Osteoblast (primary cell): Measurements from ENCODE around the gene SPDYC. TPM values are rescaled to one million over a fixed set of nuclear protein-coding genes. Genes with fewer than 3 reads are reported as not detected.
A peak's percentile ranks its signal among the peaks of the same experiment; 100 is the strongest.

Experiments
- DNase-seq: peaks from one replicate; pipeline ENCODE4 v3.0.0; 2011; ENCODE audit warnings: low spot score, mixed read lengths; ENCODE audit not compliant: insufficient read length; ENCODE audit errors: missing footprints
- H2AFZ ChIP-seq: 2 replicates; pipeline ENCODE4 v1.6.0; 2011; ENCODE audit warnings: mild to moderate bottlenecking, low read length
- H3K27ac ChIP-seq: 2 replicates; pipeline ENCODE4 v1.5.1; 2011; ENCODE audit warnings: mild to moderate bottlenecking, low read depth, low read length, moderate library complexity
- H3K27me3 ChIP-seq: 2 replicates; pipeline ENCODE4 v1.6.0; 2012; ENCODE audit warnings: mild to moderate bottlenecking, control low read depth, inconsistent platforms, low read length, moderate library complexity; ENCODE audit not compliant: insufficient read depth
- H3K36me3 ChIP-seq: 2 replicates; pipeline ENCODE4 v1.5.1; 2011; ENCODE audit warnings: mild to moderate bottlenecking, low read length, control low read depth, moderate library complexity; ENCODE audit not compliant: insufficient read depth
- H3K4me1 ChIP-seq: 2 replicates; pipeline ENCODE4 v1.5.1; 2011; ENCODE audit warnings: mild to moderate bottlenecking, low read length, control low read depth, moderate library complexity; ENCODE audit not compliant: insufficient read depth
- H3K4me2 ChIP-seq: 2 replicates; pipeline ENCODE4 v1.6.0; 2011; ENCODE audit warnings: mild to moderate bottlenecking, low read length; ENCODE audit not compliant: insufficient read depth
- H3K4me3 ChIP-seq: fragments of 200-600 bp; sonication (generic); 3 replicates; pipeline ENCODE4 v1.5.1; 2012; ENCODE audit warnings: mild to moderate bottlenecking, low read length, inconsistent platforms; ENCODE audit not compliant: insufficient read depth
- H3K79me2 ChIP-seq: 2 replicates; pipeline ENCODE4 v1.6.0; 2012; ENCODE audit warnings: mild to moderate bottlenecking, low read length, control low read depth, inconsistent platforms; ENCODE audit not compliant: insufficient read depth
- H3K9me3 ChIP-seq: 2 replicates; pipeline ENCODE4 v1.5.1; 2011; ENCODE audit warnings: low read depth, low read length, control low read depth
- H4K20me1 ChIP-seq: 2 replicates; pipeline ENCODE4 v1.6.0; 2012; ENCODE audit warnings: mild to moderate bottlenecking, low read length, control low read depth; ENCODE audit not compliant: insufficient read depth
- total RNA-seq: library from RNA; depleted of rRNA; stranded (reverse); fragments of >200 nt; gene quantifications from 2 replicates; pipeline ENCODE4 v1.2.3, GENCODE V29; 2012
- TF ChIP-seq, protein P1 (sequence below): IDR thresholded peaks from 2 replicates; pipeline ENCODE4 v1.5.1; 2011; ENCODE audit warnings: mild to moderate bottlenecking, low read depth, low read length, moderate library complexity; ENCODE audit errors: extremely low read depth

The SPDYC gene
- total RNA-seq, 1 donor: not detected

DNA sequence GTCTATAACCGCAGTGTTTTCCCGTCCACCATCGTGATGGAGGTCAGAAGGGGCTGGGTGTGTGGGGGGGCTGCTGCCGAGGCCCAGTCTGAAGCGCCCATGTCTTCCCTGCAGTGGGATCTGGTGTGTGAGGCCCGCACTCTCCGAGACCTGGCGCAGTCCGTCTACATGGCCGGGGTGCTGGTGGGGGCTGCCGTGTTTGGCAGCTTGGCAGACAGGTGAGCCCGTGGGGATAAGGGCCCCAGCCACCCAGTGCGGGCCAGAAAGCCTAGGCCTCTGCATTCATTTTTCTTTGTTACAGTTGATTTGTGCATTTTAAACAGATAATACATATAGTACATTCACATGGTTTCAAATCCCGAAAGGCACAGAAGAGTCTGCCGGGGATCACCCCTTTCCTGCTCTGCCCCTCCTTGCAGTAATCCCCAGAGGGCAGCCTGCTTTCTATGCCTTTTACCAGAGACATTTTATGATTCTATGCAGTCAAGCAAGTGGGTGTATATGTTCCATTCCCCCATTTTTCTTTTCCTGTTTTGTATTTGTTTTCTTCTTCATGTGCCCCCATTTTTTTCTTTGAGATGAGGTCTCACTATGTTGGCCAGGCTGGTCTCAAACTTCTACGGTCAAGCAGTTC, 44.3 kb downstream of the SPDYC start:
- no peaks in the 10 kb centered on the region for H3K79me2 ChIP-seq
- H3K4me2 ChIP-seq: no peak overlapping the region
- H3K27me3 ChIP-seq: no peaks in the 10 kb centered on the region
- H2AFZ ChIP-seq: no peak overlapping the region
- TF ChIP-seq, protein P1, sequence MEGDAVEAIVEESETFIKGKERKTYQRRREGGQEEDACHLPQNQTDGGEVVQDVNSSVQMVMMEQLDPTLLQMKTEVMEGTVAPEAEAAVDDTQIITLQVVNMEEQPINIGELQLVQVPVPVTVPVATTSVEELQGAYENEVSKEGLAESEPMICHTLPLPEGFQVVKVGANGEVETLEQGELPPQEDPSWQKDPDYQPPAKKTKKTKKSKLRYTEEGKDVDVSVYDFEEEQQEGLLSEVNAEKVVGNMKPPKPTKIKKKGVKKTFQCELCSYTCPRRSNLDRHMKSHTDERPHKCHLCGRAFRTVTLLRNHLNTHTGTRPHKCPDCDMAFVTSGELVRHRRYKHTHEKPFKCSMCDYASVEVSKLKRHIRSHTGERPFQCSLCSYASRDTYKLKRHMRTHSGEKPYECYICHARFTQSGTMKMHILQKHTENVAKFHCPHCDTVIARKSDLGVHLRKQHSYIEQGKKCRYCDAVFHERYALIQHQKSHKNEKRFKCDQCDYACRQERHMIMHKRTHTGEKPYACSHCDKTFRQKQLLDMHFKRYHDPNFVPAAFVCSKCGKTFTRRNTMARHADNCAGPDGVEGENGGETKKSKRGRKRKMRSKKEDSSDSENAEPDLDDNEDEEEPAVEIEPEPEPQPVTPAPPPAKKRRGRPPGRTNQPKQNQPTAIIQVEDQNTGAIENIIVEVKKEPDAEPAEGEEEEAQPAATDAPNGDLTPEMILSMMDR: no peak
- H4K20me1 ChIP-seq: no peaks in the 10 kb centered on the region
- H3K4me1 ChIP-seq: no peaks in the 10 kb centered on the region
- no peak overlapping the region for H3K27ac ChIP-seq
- H3K9me3 ChIP-seq: no peaks in the 10 kb centered on the region
- H3K4me3 ChIP-seq: no peak overlapping the region
- H3K36me3 ChIP-seq: peaks cover 14% of the 10 kb centered on the region
- peak; percentile 82 for DNase-seq

DNA sequence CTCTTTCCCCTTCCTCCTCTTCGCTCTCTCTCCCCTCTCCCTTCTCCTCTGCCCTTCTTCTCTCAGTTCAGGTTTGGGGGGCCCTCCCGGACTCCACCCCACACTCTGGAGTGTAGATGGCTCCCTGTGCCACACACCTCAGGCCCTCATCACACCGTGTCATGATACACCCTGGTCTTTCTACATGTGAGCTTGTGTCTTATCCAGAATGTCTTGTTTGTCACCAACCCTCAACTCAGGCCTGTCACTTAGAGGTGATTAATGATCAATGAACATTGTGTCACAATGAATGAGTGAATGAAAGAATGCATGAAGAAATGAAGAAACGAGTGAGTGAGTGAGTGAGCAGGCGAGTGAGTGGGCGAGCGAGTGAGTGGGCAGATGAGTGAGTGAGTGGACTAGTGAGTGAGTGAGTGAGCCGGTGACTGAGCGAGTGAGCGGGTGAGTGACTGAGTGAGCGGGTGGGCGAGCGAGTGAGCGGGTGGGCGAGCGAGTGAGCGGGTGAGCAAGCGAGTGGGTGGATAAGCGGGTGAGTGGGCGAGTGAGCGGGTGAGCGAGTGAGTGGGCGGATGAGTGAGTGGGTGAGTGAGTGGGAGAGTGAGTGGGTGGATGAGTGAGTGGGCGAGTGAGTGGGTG, 45.5 kb downstream of the SPDYC start:
- no peak overlapping the region for H3K4me3 ChIP-seq
- no peaks in the 10 kb centered on the region for H3K27me3 ChIP-seq
- H2AFZ ChIP-seq: no peak overlapping the region
- H3K4me1 ChIP-seq: no peaks in the 10 kb centered on the region
- no peaks in the 10 kb centered on the region for H3K9me3 ChIP-seq
- no peaks in the 10 kb centered on the region for H4K20me1 ChIP-seq
- TF ChIP-seq, protein P1: no peak
- no peak overlapping the region for H3K4me2 ChIP-seq
- peak; percentile 55 for DNase-seq
- H3K36me3 ChIP-seq: peaks cover 4% of the 10 kb centered on the region
- no peak overlapping the region for H3K27ac ChIP-seq
- no peaks in the 10 kb centered on the region for H3K79me2 ChIP-seq

DNA sequence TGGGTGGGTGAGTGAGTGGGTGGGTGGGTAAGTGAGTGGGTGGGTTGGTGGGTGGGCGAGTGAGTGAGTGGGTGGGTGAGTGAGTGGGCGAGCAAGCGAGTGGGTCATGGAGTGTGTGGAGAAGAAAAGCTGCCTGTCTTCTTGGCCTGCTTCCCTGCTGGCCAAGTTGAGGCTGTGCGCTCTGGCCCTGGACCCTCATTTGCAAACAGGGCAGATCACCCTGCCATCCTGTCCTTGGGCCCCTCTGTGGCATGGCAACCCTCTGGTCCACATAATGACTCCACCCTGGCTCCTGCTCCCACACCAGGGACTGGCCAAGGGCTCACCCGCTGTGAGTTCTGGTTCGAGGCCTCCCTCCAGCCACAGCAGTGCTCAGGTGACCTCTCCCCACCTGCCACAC, 46.8 kb downstream of the SPDYC start:
- H4K20me1 ChIP-seq: no peaks in the 10 kb centered on the region
- H3K4me2 ChIP-seq: no peak overlapping the region
- peak; percentile 48 for DNase-seq
- no peak overlapping the region for H2AFZ ChIP-seq
- H3K79me2 ChIP-seq: no peaks in the 10 kb centered on the region
- no peaks in the 10 kb centered on the region for H3K4me1 ChIP-seq
- H3K27ac ChIP-seq: no peak overlapping the region
- no peaks in the 10 kb centered on the region for H3K27me3 ChIP-seq
- no peaks in the 10 kb centered on the region for H3K9me3 ChIP-seq
- H3K36me3 ChIP-seq: no peaks in the 10 kb centered on the region
- TF ChIP-seq, protein P1: no peak
- H3K4me3 ChIP-seq: no peak overlapping the region

DNA sequence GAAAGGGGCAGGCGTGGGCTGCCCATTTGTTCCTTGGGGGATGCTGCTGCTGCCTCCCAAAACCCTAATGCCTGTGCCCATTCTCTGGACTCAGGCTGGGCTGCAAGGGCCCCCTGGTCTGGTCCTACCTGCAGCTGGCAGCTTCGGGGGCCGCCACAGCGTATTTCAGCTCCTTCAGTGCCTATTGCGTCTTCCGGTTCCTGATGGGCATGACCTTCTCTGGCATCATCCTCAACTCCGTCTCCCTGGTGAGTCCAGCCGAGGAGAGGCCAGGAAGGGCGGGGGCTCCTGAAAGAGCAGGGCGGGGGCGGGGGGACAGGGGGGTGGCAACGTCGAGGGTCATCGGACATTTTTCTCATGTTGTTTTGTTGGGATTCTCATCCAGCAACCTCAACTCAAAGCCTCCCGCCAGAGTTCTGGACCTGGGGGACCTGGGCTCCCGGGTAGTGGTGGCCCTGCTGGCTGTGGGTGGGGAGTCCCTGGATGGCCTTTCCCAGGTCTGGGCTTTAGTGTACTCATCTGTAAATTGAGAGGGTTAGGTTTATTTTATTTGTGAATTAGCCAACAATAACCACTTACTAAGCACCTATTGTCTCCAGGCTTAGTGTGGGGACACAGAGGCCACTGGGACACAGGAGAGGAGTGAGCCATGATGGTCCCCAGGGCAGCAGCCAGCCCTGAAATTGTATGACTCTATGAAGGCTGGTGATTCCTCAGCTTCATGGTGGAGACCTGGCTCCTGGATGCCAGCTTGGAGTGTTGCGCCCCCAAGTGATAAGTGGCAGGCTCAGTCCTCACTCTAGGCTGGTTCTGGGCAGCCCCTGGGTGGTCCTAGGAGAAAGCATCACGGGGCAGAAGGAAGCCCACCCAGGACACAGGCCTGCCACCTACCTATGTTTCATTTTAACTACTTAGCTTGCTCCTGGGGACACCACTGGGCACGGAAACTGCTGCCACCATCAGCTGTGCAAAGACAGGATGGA, 47.7 kb downstream of the SPDYC start:
- H3K4me3 ChIP-seq: no peak overlapping the region
- no peaks in the 10 kb centered on the region for H4K20me1 ChIP-seq
- no peaks in the 10 kb centered on the region for H3K27me3 ChIP-seq
- no peak overlapping the region for H3K4me2 ChIP-seq
- H3K36me3 ChIP-seq: no peaks in the 10 kb centered on the region
- H3K4me1 ChIP-seq: no peaks in the 10 kb centered on the region
- H3K79me2 ChIP-seq: no peaks in the 10 kb centered on the region
- TF ChIP-seq, protein P1: no peak
- no peak overlapping the region for H3K27ac ChIP-seq
- DNase-seq: peak; percentile 41
- no peaks in the 10 kb centered on the region for H3K9me3 ChIP-seq
- H2AFZ ChIP-seq: no peak overlapping the region
